Erythroblast (primary cell): ENCODE data around the gene FRMD3.

Source experiments
- GATA1 ChIP-seq: IDR thresholded peaks from 2 replicates; pipeline ENCODE4 v1.6.1; 2011; ENCODE audit warnings: low read depth, mild to moderate bottlenecking, control low read depth, low read length, moderate library complexity
- POLR2A ChIP-seq: IDR thresholded peaks from 2 replicates; pipeline ENCODE4 v1.6.1; 2011; ENCODE audit warnings: mild to moderate bottlenecking, low read length

DNA sequence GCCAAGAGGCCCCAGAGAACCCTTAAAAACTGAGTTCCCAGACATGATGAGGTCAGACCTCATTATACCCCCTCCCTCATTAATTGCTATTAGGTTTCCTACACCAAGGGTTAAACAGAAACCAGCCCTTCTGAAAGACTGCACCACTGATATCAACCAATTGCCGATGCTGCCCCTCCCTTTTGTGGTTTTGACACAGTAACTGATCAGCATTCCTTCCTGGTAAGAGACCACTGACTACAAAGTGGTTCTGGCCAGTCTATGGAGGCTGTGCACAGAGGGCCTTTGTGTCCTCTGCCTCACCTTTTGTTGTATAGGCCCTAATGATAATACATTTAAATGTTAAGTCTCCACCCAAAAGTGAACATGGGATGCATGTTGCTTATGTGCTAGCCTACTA, 201.5 kb downstream of the FRMD3 start:
- TF ChIP-seq POLR2A: no peak
- TF ChIP-seq GATA1: no peak
